ENCODE data around the gene MAST3.
A peak's percentile ranks its signal among the peaks of the same experiment; 100 is the strongest.

Gene MAST3

DNA sequence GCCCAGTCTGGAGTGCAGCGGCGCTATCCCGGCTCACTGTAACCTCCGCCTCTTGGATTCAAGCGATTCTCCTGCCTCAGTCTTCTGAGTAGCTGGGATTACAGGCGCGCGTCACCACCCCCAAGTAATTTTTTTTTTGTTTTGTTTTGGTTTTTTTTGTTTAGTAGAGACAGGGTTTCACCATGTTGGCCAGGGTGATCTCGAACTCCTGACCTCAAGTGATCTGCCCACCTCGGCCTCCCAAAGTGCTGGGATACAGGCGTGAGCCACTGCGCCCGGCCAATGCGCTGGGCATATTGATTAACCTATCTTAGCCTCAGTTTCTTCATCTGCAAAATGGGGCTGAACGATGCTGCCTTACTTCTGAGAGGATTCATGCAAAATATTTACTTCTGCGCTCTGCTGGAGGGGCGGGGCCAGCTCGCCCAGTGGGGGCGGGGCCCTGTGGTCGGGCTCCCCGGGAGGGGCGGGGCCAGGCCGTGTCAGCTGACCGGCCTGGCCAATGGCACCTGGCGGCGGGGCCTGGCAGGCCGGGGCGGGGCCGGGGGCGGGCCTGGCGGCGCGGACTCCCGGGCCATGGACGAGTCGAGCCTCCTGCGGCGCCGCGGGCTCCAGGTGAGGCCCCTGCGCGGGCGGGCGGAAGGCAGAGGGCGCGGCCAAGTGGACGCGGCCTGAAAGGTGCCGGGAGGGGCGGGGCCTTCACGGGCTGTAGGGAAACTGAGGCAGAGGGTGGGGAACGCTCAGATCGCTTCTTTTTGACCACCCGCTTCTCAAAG, at the start of gene MAST3:
TSS of gene MAST3 (plus strand) at position 562 of the 776 bp plus-strand sequence. CDS start at position 577, 15 bp downstream.
- DNase-seq (ENCODE audit: low read depth in 2 of 3, low spot score in 2 of 3) = peak; percentile 80 to 91 (median 90)

DNA sequence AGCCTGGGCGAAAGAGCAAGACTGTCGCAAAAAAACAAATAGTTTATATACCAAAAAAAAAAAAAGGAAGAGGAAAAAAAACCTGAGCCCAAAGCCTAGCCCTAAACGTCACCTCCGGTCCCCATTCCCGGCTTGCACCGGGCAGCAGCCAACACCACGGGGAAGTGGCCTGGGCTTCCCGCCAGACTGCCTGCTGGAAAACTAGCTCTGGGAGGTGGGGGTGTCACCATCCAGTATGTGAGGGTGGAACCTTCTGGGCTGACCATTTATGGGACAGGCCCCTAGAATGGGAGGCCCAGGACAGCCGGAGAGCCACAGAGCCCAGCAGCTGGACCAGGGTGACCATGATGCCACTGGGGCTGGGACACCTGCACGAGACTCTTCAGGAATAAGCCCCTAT, 48.2 kb upstream of the MAST3 start:
- DNase-seq (ENCODE audit: low read depth in 2 of 3, low spot score in 2 of 3) = no peak

DNA sequence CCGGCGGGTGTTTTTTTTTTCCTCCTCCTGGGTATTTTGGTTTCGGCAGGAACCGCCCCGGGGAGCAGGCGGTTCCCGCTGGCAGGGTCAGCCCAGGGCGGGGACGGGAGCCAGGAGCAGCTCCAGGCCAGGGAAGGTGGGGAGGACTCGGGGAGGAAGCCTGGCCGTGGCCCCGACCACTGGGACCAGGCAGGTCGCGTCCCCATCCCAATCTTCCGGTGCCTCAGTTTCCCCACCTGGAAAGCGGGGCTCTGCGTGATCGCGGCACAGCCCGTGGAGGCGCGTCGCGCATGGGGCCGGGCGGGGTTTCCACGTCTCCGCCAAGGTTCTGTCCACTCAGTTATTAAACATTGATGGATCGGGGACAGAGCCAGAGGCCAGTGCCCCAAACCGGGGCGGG, 45.7 kb upstream of the MAST3 start:
- no peak for DNase-seq (ENCODE audit: low read depth in 2 of 3, low spot score in 2 of 3)

DNA sequence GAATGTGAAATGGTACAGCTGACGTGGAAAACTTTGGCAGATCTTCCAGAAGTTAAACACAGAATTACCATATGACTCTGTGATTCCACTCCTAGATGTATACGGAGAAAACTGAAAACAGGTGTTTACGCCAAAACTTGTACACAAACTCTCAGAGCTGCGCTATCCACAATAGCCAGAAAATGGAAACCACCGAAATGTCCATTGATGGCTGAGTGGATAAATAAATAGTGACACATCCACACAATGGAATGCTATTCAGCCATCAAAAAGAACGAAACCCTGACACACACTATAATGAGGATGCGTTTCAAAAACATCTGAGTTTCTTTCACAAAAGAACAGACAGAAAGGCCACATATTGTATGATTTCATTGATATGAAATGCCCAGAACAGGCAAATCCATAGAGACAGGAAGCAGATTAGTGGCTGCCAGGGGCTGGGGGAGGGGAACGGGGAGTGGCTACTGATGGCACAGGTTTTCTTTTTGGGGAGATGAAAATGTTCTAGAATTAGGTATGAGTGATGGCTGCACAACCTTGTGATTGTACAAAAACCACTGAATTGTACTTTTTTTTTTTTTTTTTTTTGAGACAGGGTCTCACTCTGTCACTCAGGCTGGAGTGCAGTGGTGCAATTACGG, 43.9 kb upstream of the MAST3 start:
- DNase-seq (ENCODE audit: low read depth in 2 of 3, low spot score in 2 of 3) = no peak

DNA sequence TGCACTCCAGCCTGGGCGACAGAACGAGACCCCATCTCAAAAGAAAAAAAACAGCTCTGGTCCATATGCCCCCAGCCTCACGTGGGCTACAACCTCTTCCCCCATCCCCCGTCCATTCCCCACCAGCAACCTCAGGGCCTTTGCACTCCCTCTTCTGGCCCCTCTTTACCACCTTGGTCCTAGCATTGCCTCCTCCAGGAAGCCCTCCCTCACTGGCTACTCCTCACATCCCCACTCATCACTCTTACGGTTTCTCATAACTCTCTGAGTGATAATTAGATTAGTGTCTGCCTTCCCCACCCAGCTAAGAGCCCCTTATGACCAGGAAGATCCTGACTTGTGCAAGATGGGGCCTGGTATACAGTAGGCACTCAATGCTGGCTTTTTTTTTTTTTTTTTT, 41.6 kb upstream of the MAST3 start:
- no peak for DNase-seq (ENCODE audit: low read depth in 2 of 3, low spot score in 2 of 3)

DNA sequence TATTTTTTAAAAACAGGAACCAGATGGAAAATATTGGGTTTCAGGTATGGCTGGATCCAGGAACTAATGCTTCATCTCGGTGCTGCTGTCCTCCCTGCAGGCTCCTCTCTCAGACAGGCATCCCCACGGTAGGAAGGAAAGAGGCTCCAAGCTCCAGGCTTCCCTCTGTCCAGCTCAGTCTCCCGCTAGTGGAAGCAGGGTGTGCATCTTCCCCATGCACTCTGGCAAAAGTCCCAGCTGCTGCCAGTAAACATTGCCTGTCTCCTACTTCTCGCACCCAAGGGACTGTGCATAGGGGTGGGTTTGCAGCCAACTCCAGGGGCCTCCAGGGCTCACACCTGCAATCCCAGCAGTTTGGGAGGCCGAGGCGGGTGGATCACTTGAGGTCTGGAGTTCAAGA, 40.0 kb upstream of the MAST3 start:
- no peak for DNase-seq (ENCODE audit: low read depth in 2 of 3, low spot score in 2 of 3)

DNA sequence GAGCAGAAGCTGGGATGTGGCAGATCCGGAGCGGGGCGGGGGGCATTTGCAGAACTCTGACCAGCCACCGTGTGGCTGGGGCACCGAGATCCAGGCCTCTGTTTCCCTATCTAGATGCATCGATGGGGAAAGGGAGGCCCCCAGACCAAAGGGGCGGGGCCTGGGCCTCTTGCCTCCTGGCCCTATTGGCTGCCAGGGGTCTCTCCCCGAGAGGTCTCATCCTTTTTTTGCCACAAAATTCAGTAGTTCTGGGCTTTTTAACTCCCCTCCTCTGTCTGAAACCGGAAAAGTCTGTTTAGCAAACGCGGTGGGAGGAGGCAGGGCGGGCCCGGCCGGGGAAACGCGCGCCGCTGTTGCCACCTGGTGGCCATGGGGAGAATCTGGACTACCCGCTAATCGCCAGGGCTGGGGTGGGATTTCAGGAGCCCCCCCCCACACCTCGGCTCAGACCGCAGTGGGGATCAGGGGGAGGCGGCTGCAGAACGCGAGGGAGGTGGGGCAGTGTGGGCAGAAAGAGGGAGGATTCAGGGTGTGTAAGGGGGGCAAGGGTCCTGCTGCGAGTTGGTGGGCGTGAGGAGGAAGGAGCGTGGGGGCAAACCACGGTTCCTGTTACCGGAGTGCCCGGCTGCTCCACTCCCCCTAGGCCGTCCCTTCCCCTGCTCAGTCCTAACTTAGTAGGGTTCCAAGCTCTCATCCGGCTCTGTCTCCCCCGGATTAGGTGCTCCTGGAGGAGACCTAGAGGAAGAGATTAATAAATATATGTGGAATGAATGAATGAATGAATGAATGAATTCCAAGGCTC, 39.2 kb upstream of the MAST3 start:
- DNase-seq (ENCODE audit: low read depth in 2 of 3, low spot score in 2 of 3) = peak; percentile 48 to 67 (median 53)

DNA sequence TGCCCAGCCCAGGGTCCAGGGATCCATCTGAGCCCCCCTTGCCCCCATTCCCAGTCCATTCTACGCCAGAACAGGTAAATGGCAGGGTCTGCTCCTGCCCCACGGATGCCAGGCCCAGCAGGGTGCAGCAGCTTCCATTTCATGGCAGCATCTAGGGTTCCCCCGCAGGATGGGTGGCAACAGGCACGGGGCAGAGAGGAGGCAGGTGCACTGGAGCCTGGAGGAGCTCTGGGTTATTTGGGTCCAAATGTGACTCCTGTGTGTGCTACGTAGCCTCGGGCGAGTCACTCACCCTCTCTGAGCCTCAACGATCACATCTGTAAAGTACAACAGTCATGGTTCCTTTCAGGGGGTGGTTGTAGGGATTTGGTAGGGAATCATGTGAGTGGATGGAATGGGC, 38.3 kb upstream of the MAST3 start:
- DNase-seq (ENCODE audit: low read depth in 2 of 3, low spot score in 2 of 3) = no peak

DNA sequence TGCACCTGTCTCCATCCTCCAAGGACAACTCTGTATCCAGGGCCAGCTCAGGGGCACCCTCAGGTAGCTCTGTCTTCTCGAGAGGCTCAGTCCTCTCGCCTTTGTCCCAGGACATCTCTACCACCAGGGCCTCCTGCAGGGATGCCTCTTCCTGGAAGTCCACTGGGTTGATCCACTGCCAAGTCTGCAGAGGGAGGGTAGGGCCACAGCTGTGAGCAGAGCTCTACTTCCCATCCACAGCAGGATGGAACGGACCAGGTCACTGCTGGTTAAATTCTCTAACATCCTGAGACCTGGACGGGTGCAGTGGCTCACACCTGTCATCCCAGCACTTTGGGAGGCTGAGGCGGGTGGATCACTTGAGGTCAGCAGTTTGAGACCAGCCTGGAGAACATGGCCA, 37.7 kb upstream of the MAST3 start:
- no peak for DNase-seq (ENCODE audit: low read depth in 2 of 3, low spot score in 2 of 3)

DNA sequence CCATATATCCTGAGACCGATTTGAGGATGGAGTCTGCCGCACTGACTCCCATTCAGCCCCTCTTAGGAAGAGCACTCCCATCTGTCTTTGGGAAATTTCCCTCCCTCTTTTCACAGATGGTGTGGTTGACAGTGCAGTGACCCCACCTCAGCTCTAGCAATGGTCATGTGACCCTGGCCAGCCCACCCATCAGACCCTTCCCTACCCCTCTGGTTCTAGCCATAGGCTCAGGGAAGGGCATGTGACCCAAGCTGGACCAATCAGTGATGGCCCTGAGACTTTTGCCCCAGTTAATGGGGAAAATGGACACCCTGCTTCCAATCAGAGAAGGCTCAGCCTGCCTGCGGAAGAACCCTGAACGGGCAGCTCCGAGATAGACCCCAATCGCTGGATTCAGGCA, 37.1 kb upstream of the MAST3 start:
- DNase-seq (ENCODE audit: low read depth in 2 of 3, low spot score in 2 of 3) = no peak

DNA sequence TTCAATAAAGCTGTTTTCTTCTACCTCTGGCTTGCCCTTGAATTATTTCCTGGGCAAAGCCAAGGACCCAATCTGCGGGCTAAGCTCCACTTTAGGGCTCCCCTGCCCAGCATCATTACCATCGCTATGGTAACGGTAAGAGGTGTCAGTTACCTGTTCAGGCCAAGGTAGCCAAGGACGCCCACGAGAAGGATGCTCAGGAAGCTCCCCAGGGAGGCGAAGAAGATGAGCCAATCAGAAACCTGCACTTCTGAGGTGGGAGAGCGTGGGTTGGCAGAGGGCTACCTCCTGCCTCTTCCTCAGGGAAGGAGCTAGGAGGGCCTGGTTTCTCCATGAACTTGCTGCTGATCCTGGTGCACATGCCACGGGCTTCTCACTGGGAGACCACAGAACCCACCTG, 35.5 kb upstream of the MAST3 start:
- no peak for DNase-seq (ENCODE audit: low read depth in 2 of 3, low spot score in 2 of 3)

DNA sequence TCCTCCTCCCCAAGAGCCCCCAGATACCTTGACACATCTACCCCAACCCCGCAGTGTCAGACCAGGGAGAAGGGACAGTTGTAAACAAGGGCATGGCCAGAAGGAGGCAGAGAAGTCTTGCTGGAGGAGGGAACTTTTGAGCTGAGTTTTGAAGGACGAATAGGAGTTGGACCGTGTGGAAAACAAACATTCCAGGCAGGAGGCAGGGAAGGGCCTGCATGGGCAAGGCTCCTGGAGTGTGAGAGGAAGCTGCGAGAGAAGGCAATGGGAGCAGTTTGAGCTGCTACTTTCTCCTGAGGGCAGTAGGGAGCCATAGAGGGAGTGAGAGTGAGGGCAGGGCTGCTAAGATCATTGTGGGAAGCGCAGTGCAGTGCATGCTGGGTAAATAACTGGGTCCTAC, 34.1 kb upstream of the MAST3 start:
- DNase-seq (ENCODE audit: low read depth in 2 of 3, low spot score in 2 of 3) = no peak

DNA sequence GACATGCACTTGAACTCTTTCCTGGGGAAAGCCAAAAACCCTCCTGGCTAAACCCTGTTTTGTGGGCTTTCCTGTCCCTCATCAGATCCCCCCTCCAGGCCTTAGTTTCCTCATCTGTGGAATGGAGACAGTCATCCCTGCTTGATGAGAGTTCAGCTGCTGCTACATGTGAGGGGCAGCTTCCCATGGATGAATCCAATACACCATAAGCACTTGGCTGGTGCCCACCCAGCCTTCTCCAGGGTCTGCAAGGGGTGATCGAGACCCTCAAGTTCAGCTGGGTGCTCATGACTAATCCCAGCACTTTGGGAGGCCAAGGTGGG, 32.4 kb upstream of the MAST3 start:
- DNase-seq (ENCODE audit: low read depth in 2 of 3, low spot score in 2 of 3) = no peak

DNA sequence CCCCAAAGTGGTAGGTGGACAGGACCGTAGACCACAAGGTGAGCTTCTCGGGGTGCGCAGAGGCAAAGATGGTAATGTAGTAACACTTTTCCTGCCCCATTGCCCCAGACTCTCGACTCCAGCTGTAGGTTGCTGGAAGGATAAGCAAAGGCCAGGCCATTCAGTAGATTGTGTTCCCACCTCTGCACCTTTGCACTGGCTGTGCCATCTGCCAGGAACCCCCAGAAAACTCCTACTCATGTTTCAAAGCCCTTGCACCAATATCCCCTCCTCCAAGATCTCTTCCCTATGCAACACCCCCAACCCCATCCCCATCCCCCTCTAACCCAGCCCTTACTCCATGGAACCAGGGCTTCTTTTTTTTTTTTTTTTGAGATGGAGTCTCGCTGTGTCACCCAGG, 29.2 kb upstream of the MAST3 start:
- DNase-seq (ENCODE audit: low read depth in 2 of 3, low spot score in 2 of 3) = no peak

DNA sequence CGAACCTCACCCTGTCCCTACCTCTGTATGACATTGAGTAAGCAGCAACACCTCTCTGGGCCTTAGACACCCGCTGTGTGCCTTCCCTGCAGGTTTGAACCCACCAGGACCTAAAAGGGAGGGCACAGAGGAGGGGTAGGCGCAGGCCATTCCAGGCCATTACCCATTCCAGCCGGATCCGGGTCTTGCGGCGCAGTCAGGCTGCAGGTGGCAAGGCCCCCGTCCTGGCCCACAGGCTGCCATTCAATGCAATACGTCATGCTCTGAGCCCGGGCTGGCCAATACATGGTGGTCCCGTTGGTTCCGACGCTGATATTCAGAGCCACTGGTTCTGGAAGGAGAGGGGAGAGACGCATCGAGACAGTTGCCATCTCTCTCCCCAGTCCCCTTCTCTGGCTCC, 28.2 kb upstream of the MAST3 start:
- no peak for DNase-seq (ENCODE audit: low read depth in 2 of 3, low spot score in 2 of 3)

DNA sequence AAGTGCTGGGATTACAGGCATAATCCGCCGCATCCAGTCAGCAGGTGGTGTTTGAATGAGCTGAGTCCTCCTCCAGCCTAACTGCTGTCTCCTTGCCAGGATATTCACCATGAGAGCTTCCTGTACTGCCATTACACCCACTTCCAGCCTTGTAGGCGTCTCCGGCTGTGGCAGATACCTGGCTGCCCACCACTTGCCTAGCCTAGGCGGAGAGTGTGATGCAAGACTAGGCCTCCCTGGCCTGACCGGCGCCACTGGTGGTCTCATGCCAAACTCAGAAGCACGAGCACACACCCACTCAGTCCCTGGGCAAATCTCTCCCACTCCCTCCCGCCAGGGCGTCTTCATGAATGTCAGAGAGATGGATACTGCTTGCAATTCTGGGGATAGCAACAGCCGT, 27.4 kb upstream of the MAST3 start:
- no peak for DNase-seq (ENCODE audit: low read depth in 2 of 3, low spot score in 2 of 3)

DNA sequence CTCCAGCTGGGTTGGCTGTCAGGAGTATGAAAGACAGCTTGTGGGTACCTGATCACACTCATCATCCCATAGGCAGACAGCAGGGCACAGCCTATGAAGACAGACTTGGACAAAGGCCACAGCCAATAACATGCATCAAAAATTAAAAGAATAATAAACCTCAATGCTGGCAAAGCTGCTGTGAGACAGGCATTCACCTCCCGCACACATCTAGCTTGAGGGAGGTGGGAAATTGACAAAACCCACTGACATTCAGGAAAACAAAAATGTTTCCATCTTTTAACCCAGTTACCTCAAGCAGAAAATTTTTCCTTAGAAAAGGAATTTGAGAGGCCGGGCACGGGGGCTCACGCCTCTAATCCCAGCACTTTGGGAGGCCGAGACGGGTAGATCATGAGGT, 25.2 kb upstream of the MAST3 start:
- no peak for DNase-seq (ENCODE audit: low read depth in 2 of 3, low spot score in 2 of 3)

DNA sequence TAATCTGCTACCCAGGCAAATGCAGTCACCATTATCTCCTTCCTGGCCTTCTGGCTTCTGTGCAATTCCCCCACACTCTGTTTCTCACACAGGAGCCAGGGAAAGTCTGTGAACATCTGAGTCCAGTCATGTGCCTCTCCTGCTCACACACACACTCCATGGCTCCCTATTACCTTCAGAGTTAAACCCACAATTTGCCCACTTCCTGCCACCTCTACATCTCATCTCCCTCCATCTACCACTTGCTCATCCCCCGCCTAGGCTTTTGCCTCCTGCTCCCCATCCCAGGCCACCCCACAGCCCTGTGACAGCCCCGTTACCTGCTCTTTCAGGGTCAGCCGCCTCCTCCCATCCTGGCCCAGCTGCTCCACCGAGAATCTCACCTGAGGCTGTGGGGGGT, 24.4 kb upstream of the MAST3 start:
- DNase-seq (ENCODE audit: low read depth in 2 of 3, low spot score in 2 of 3) = no peak

DNA sequence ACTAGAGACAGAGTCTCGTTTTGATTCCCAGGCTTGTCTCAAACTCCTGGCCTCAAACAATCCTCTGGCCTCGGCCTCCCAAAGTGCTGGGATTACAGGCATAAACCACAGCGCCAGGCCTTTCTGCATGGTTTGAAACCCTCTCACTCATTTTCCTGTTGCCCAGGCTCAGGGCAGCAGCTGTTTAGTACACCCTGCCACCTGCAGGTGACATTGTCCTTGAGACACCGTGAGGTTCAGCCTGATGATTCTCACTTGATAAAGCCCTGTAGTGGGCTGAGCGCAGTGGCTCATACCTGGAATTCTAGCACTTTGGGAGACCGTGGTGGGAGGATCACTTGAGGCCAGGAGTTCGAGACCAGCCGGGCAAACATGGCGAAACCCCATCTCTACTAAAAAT, 23.4 kb upstream of the MAST3 start:
- no peak for DNase-seq (ENCODE audit: low read depth in 2 of 3, low spot score in 2 of 3)

DNA sequence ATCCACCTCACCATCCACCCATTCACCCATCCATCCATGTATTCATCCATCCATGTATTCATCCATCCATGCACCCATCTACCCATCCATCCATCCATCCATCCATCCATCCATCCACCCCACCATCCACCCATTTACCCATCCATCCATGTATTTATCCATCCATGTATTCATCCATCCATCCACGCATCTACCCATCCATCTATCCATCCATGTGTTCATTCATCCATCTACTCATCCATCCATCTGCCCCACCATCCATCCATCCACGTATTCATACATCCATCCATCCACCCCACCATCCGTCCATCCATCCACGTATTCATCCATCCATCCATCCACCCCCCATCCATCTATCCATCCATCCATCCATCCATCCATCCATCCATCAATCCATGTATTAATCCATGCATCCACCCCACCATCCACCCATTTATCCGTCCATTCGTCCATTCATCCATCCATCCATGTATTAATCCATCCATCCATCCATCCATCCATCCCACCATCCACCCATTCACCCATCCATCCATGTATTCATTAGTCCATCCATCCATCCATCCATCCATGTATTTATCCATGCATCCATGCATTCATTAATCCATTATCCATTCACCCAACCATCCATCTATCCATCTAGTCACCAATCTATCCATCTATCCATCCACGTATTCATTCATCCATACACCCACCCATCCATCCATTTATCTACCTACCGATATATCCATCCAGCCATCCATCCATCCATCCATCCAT, 13.5 kb upstream of the MAST3 start:
- DNase-seq (ENCODE audit: low read depth in 2 of 3, low spot score in 2 of 3) = no peak

DNA sequence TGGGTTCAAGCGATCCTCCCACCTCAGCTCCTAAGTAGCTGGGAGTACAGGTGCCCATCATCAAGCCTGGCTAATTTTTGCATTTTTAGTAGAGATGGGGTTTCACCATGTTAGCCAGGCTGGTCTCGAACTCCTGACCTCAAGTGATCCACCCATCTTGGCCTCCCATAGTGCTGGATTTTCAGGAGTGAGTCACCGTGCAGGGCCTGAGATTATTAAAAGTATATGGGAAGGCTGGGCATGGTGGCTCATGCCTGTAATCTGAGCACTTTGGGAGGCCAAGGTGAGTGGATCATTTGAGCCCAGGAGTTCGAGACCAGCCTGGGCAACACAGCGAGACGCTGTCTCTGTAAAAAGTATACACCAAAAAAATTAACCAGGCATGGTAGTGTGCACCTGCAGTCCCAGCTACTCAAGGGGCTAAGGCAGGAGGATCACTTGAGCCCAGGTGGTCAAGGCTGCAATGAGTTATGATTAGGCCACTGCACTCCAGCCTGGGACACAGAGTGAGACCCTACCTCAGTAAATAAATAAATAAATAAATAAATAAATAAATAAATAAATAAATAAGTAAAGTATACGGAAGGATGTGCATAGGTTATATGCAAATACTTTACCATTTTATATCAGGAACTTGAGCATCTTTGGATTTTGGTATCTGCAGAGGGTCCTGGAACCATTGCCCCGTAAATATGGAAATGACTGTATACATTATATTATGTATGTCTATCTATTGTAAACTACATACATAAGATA, 11.7 kb upstream of the MAST3 start:
- no peak for DNase-seq (ENCODE audit: low read depth in 2 of 3, low spot score in 2 of 3)
